Upper lobe of left lung (tissue), 6 donors: ENCODE measurements around the gene UST. TPM values are rescaled to one million over a fixed set of nuclear protein-coding genes. Genes with fewer than 3 reads are reported as not detected.

Experiments
- ATAC-seq, 2 donors: fragments of 200-7000 bp; cut with Tn5 transposase; one replicate each; pipeline ENCODE4 v1.9.1; 2022; ENCODE audit warnings: mild to moderate bottlenecking in 2 of 2, moderate library complexity in 2 of 2; ENCODE audit not compliant: low FRiP score in 2 of 2
- DNase-seq, 2 donors: peaks; one replicate each; pipeline ENCODE4 v3.0.0-alpha.2; 2019 to 2020
- H3K27ac ChIP-seq, 4 donors: fragments of 200-600 bp; sonication (generic); one replicate each; pipeline ENCODE4 v1.5.1; 2016 to 2019
- H3K27me3 ChIP-seq, 4 donors: fragments of 200-600 bp; sonication (generic); one replicate each; pipeline ENCODE4 v1.5.1; 2017 to 2019
- H3K36me3 ChIP-seq, 4 donors: fragments of 200-600 bp; sonication (generic); one replicate each; pipeline ENCODE4 v1.5.1; 2016 to 2019
- H3K4me1 ChIP-seq, 4 donors: fragments of 200-600 bp; sonication (generic); one replicate each; pipeline ENCODE4 v1.5.1; 2018 to 2019
- H3K4me3 ChIP-seq, 4 donors: fragments of 200-600 bp; sonication (generic); one replicate each; pipeline ENCODE4 v1.5.1; 2017 to 2019; ENCODE audit warnings: mild to moderate bottlenecking in 2 of 4, moderate library complexity in 1 of 4
- H3K9me3 ChIP-seq, 4 donors: fragments of 200-600 bp; sonication (generic); one replicate each; pipeline ENCODE4 v1.5.1; 2018 to 2019
- EP300 ChIP-seq, 4 donors: sonication (generic); formaldehyde crosslinking; IDR thresholded peaks; one replicate each; pipeline ENCODE4 v1.5.1; 2017; ENCODE audit warnings: antibody characterized with exemption in 4 of 4, control low read depth in 2 of 4
- POLR2A ChIP-seq, 4 donors: fragments of 450-650 bp; IDR thresholded peaks; one replicate each; pipeline ENCODE4 v1.5.1; 2016 to 2017; ENCODE audit warnings: antibody characterized with exemption in 4 of 4, mild to moderate bottlenecking in 2 of 4
- POLR2AphosphoS5 ChIP-seq, 2 donors: sonication (generic); formaldehyde crosslinking; IDR thresholded peaks; one replicate each; pipeline ENCODE4 v1.5.1; 2017; ENCODE audit warnings: antibody characterized with exemption in 2 of 2
- WGBS, 2 donors: methylation state at CpG; one replicate each; pipeline ENCODE4 v1.1.5; 2017 to 2018; 5-methylcytosine and 5-hydroxymethylcytosine counted together
- total RNA-seq, 6 donors: library from RNA; depleted of rRNA in 4 of 6; stranded (reverse); fragments of >200 nt in 4 of 6; gene quantifications; one replicate each; pipeline versions ENCODE4 v1.1.0 to v1.2.1, GENCODE V29; 2016 to 2021
- TF ChIP-seq, protein P1 (sequence below), 6 experiments: fragments of 450-650 bp in 4 of 6; fragments of 200-600 bp in 2 of 6; sonication (generic) in 2 of 6; IDR thresholded peaks; one replicate each; pipeline ENCODE4 v1.5.1; 2016 to 2019; ENCODE audit warnings: antibody characterized with exemption in 6 of 6
- donor health status: DM: no; HTN: no; CAD: no; lungs with moderate emphysema.
- donor health status: DM: no; HTN: yes; CAD: no; lungs with severe emphysema.

Gene UST
- total RNA-seq, 6 donors from 2014 or later, result 10.2 to 21.6 (median 14.2) TPM

DNA sequence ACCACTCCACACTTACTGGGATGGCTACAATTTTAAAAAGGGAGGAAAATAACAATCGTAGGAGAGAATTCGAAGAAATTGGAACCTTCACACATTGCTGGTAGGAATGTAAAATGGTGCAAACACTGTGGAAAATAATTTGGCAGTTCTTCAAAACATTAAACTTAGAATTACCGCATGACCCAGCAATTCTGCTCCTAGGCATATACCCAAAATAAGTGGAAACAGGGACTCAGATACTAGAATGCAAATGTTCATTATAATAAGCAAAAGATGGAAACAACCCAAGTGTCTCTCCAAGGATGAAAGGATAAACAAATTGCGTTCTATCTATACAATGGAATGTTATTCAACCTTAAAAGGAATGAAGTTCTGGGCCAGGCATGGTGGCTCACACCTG lies 325.2 kb downstream of the UST start:
- no peak overlapping the region for H3K27ac ChIP-seq
- no peaks in the 10 kb centered on the region for H3K27me3 ChIP-seq
- ATAC-seq (no peak), DNase-seq (no peak)
- no peaks in the 10 kb centered on the region for H3K36me3 ChIP-seq
- peaks cover 0 to 6% (median 0%) of the 10 kb centered on the region in 4 donors for H3K4me1 ChIP-seq
- 93 to 94% methylated on average over 4 of the region's 4 CpGs for WGBS, 2 donors
- TF ChIP-seq, protein P1, sequence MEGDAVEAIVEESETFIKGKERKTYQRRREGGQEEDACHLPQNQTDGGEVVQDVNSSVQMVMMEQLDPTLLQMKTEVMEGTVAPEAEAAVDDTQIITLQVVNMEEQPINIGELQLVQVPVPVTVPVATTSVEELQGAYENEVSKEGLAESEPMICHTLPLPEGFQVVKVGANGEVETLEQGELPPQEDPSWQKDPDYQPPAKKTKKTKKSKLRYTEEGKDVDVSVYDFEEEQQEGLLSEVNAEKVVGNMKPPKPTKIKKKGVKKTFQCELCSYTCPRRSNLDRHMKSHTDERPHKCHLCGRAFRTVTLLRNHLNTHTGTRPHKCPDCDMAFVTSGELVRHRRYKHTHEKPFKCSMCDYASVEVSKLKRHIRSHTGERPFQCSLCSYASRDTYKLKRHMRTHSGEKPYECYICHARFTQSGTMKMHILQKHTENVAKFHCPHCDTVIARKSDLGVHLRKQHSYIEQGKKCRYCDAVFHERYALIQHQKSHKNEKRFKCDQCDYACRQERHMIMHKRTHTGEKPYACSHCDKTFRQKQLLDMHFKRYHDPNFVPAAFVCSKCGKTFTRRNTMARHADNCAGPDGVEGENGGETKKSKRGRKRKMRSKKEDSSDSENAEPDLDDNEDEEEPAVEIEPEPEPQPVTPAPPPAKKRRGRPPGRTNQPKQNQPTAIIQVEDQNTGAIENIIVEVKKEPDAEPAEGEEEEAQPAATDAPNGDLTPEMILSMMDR (IDR thresholded peaks at IDR 0.05), result no peak
- TF ChIP-seq EP300 (IDR thresholded peaks at IDR 0.05) (no peak), POLR2A (IDR thresholded peaks at IDR 0.05) (no peak), POLR2AphosphoS5 (IDR thresholded peaks at IDR 0.05) (no peak)
- H3K4me3 ChIP-seq, result no peak overlapping the region
- no peaks in the 10 kb centered on the region for H3K9me3 ChIP-seq

DNA sequence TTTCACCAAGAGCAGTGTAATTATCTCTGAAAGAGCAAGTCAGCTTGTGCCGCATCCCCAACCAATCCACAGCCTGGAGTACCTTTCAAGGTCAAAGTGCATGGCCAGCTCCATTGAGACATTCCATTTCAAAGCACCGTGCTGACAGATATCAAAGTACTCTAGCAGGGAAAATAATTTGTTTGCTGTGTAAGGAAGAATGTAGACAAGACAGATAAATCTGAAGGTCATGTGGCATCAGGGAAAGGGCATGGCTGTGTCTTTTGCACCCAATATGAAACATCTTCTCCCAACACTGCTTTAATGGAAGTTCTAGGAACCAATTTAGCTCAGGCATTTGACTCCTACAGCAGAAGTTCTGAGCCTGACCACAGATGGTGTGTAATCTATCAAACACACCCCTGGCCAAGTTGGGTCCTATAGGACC lies 328.0 kb downstream of the UST start:
- no peak overlapping the region for H3K4me3 ChIP-seq
- ATAC-seq (no peak), DNase-seq (no peak)
- no peak for TF ChIP-seq POLR2AphosphoS5 (IDR thresholded peaks at IDR 0.05)
- no peak for TF ChIP-seq EP300 (IDR thresholded peaks at IDR 0.05)
- TF ChIP-seq, protein P1 (IDR thresholded peaks at IDR 0.05), result no peak
- TF ChIP-seq POLR2A (IDR thresholded peaks at IDR 0.05), result no peak
- H3K36me3 ChIP-seq, result no peaks in the 10 kb centered on the region
- WGBS, 2 donors, result 88 to 95% methylated on average over 2 of the region's 2 CpGs
- no peaks in the 10 kb centered on the region for H3K9me3 ChIP-seq
- H3K27me3 ChIP-seq, result no peaks in the 10 kb centered on the region
- H3K27ac ChIP-seq, result no peak overlapping the region
- H3K4me1 ChIP-seq, result peaks cover 0 to 11% (median 1%) of the 10 kb centered on the region in 4 donors

DNA sequence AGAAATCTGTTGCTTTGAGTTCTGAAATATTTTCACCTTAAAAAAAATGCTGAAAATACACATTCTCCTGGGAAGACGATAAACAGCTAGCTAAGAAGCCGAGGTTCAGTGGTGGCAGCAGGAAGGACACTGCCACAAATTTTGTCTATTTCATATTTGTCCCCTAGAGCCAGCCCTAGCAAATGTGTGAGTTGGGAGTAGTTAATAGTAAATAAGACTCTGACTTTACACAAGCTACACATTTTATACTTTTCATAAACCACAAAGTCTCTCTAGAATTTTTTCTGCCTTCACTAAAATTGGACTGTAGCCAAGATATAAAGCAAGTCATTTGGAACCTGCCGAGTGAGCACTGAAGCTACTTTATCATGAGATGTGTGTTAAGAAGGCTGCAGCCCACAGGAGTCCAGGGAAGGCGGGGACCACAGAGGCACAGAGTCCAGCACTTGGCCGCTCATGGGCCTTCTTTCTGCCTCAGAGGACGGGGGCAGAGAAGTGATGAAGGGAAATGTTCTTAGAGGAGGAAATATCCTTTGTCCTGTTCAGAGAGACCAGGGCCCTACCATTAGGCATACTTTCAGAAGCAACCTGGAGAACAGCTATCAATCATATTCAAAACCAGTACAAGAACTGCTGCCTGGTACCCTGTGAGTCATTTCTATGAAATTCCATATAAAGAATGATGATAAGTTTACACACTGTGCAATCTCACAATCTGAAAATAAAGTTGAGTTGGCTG lies 329.0 kb downstream of the UST start:
- Histone ChIP-seq H3K4me1 (peaks cover 4 to 19% (median 7%) of the 10 kb centered on the region in 4 donors), H3K27ac (no peak overlapping the region), H3K4me3 (no peak overlapping the region), H3K36me3 (no peaks in the 10 kb centered on the region), H3K9me3 (no peaks in the 10 kb centered on the region), H3K27me3 (no peaks in the 10 kb centered on the region)
- 64 to 74% methylated on average over 6 of the region's 6 CpGs for WGBS, 2 donors
- ATAC-seq (no peak), DNase-seq (no peak)
- TF ChIP-seq, protein P1 (IDR thresholded peaks at IDR 0.05), result no peak
- TF ChIP-seq POLR2A (IDR thresholded peaks at IDR 0.05) (no peak), EP300 (IDR thresholded peaks at IDR 0.05) (no peak), POLR2AphosphoS5 (IDR thresholded peaks at IDR 0.05) (no peak)

DNA sequence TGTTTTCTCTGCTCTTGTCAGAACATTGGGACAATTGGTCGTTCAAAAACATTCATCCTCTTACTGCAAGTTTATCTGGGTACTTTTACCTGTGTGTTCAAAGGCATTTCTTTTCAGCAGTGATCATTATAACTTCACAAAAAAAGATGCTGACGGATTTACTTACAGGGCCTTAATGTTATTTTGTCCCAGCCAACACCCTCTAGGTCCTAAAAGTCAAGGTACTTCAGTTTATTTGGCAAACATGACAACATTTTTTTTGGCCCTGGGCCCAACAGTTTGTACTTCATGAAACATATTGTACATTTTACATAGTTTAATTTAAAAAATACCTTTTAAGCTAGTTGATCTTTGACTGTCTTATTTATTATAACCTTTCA lies 329.5 kb downstream of the UST start:
- H3K4me3 ChIP-seq, result no peak overlapping the region
- 60 to 66% methylated on average over 2 of the region's 2 CpGs for WGBS, 2 donors
- DNase-seq, result no peak
- H3K4me1 ChIP-seq, result peaks cover 4 to 21% (median 7%) of the 10 kb centered on the region in 4 donors
- ATAC-seq, result no peak
- no peaks in the 10 kb centered on the region for H3K9me3 ChIP-seq
- H3K27ac ChIP-seq, result no peak overlapping the region
- no peaks in the 10 kb centered on the region for H3K36me3 ChIP-seq
- H3K27me3 ChIP-seq, result no peaks in the 10 kb centered on the region
- TF ChIP-seq POLR2A (IDR thresholded peaks at IDR 0.05), result no peak
- TF ChIP-seq, protein P1 (IDR thresholded peaks at IDR 0.05), result no peak
- no peak for TF ChIP-seq POLR2AphosphoS5 (IDR thresholded peaks at IDR 0.05)
- TF ChIP-seq EP300 (IDR thresholded peaks at IDR 0.05), result no peak

DNA sequence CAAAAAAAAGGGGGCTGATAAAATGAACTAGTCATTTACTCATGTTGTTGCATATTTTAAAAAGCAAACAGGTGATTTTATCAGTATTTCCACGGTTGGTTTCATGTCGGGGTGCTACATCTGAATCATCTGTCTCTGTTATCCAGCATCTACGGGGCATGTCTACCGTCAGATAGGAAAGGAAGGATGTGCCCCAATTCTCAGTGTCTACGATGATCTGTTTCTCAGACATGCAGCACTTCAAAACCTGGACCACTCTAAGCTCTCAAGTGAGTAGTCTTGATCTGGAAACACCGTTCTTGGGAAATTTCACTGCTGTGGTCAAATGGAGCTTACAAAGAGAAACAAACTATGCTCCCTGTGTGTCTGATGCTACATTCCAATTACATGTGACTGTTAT lies 330.4 kb downstream of the UST start:
- Histone ChIP-seq H3K36me3 (no peaks in the 10 kb centered on the region), H3K27me3 (no peaks in the 10 kb centered on the region), H3K4me1 (peaks cover 4 to 21% (median 7%) of the 10 kb centered on the region in 4 donors), H3K9me3 (no peaks in the 10 kb centered on the region), H3K27ac (no peak overlapping the region), H3K4me3 (no peak overlapping the region)
- 83 to 92% methylated on average over 6 of the region's 6 CpGs for WGBS, 2 donors
- TF ChIP-seq, protein P1 (IDR thresholded peaks at IDR 0.05), result no peak
- no peak for TF ChIP-seq POLR2AphosphoS5 (IDR thresholded peaks at IDR 0.05)
- ATAC-seq, result no peak
- no peak for DNase-seq
